GM23338 (cell line): ENCODE data around the gene PEAR1. TPM values are rescaled to one million over a fixed set of nuclear protein-coding genes. Genes with fewer than 3 reads are reported as not detected.

Source experiments
- EZH2phosphoT487 ChIP-seq: fragments of 200-600 bp; sonication (generic); IDR thresholded peaks from one replicate; pipeline ENCODE4 v1.8.1; 2018; ENCODE audit warnings: antibody characterized with exemption; ENCODE audit not compliant: unreplicated experiment
- POLR2AphosphoS5 ChIP-seq: IDR thresholded peaks from 2 replicates; pipeline ENCODE4 v1.6.1; 2016; ENCODE audit warnings: antibody characterized with exemption, low read depth
- REST ChIP-seq: IDR thresholded peaks from one replicate; pipeline ENCODE4 v1.6.1; 2018; ENCODE audit warnings: antibody characterized with exemption; ENCODE audit not compliant: unreplicated experiment
- ZNF462 ChIP-seq: fragments of 250-450 bp; sonication (Bioruptor Pico); IDR thresholded peaks from 2 replicates; pipeline ENCODE4 v1.5.0; 2020; ENCODE audit warnings: mild to moderate bottlenecking, moderate library complexity
- polyA plus RNA-seq: library from polyadenylated mRNA; unstranded; fragments of >200 nt; fragmentation: Nextera tagmentation; extraction: Ambion mirVana; gene quantifications from 2 replicates; pipeline ENCODE4 v1.2.1, GENCODE V29; 2016
- total RNA-seq: library from RNA; depleted of rRNA; stranded (reverse); fragments of >200 nt; shearing (Covaris generic); gene quantifications from 2 replicates; pipeline ENCODE4 v1.2.3, GENCODE V29; 2014

The PEAR1 gene
- total and polyA plus RNA-seq, 2 experiments from 2014 or later = 0.28 to 0.47 TPM

GRCh38 chr1:156892190-156893047 is 1.1 kb upstream of the PEAR1 start (continued):
- TF ChIP-seq ZNF462 (no peak), REST (no peak), EZH2phosphoT487 (no peak), POLR2AphosphoS5 (no peak)
